Transverse colon (tissue), 4 donors: ENCODE results near the gene IYD.

Experiments
- EP300 ChIP-seq: sonication (generic); formaldehyde crosslinking; IDR thresholded peaks from one replicate; pipeline ENCODE4 v1.6.1; 2017; ENCODE audit warnings: antibody characterized with exemption, low read depth
- POLR2A ChIP-seq: fragments of 450-650 bp; IDR thresholded peaks from one replicate; pipeline ENCODE4 v1.6.1; 2016; ENCODE audit warnings: antibody characterized with exemption, mild to moderate bottlenecking, moderate library complexity
- POLR2AphosphoS5 ChIP-seq, 3 donors: sonication (generic); formaldehyde crosslinking; IDR thresholded peaks; one replicate each; pipeline ENCODE4 v1.6.1; 2016; ENCODE audit warnings: antibody characterized with exemption in 3 of 3
- TF ChIP-seq, protein P1 (sequence below), 5 experiments: fragments of 200-600 bp in 3 of 5; fragments of 450-650 bp in 2 of 5; sonication (generic) in 3 of 5; IDR thresholded peaks; 1 replicate in 2 of 5; 2 replicates in 3 of 5; pipeline ENCODE4 v1.5.1; 2016 to 2017; ENCODE audit warnings: antibody characterized with exemption in 5 of 5, inconsistent platforms in 3 of 5, mild to moderate bottlenecking in 2 of 5, moderate library complexity in 1 of 5

DNA sequence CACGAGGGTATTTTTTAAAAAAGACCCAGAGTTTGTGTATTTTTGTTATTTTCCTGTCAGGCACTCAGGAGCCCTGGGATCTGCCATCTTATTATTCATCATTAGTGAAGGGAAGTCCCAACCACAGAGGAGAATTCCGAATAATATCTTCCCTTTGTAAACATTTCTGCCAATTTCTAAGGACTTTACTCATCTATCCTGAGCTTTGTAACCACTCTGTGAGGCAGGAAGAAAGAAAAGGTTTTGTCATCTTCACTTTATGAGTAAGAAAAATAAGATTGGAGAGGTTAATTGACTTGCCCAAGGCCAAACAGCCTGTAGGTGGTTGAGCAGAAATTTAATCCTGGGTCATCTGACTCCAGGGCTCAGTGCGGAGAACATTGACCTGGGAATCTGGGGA lies 23.0 kb upstream of the IYD start:
- TF ChIP-seq, protein P1, sequence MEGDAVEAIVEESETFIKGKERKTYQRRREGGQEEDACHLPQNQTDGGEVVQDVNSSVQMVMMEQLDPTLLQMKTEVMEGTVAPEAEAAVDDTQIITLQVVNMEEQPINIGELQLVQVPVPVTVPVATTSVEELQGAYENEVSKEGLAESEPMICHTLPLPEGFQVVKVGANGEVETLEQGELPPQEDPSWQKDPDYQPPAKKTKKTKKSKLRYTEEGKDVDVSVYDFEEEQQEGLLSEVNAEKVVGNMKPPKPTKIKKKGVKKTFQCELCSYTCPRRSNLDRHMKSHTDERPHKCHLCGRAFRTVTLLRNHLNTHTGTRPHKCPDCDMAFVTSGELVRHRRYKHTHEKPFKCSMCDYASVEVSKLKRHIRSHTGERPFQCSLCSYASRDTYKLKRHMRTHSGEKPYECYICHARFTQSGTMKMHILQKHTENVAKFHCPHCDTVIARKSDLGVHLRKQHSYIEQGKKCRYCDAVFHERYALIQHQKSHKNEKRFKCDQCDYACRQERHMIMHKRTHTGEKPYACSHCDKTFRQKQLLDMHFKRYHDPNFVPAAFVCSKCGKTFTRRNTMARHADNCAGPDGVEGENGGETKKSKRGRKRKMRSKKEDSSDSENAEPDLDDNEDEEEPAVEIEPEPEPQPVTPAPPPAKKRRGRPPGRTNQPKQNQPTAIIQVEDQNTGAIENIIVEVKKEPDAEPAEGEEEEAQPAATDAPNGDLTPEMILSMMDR (IDR thresholded peaks at IDR 0.05), result no peak
- TF ChIP-seq POLR2A (no peak), POLR2AphosphoS5 (IDR thresholded peaks at IDR 0.05) (no peak), EP300 (no peak)
